Tibial nerve (tissue), 4 donors: Measurements from ENCODE around the gene USP9Y.

ENCODE experiments used
- CTCF ChIP-seq, 5 experiments: fragments of 200-600 bp in 3 of 5; fragments of 450-650 bp in 2 of 5; sonication (generic) in 3 of 5; IDR thresholded peaks; one replicate each; pipeline ENCODE4 v1.5.1; 2016 to 2019; ENCODE audit warnings: antibody characterized with exemption in 5 of 5, mild to moderate bottlenecking in 3 of 5, moderate library complexity in 2 of 5
- EP300 ChIP-seq, 2 donors: sonication (generic); formaldehyde crosslinking; IDR thresholded peaks; one replicate each; pipeline ENCODE4 v1.6.1; 2017; ENCODE audit warnings: antibody characterized with exemption in 2 of 2, mild to moderate bottlenecking in 1 of 2
- POLR2A ChIP-seq, 2 donors: fragments of 450-650 bp; IDR thresholded peaks; one replicate each; pipeline ENCODE4 v1.6.1; 2017; ENCODE audit warnings: antibody characterized with exemption in 2 of 2, mild to moderate bottlenecking in 2 of 2, moderate library complexity in 2 of 2

DNA sequence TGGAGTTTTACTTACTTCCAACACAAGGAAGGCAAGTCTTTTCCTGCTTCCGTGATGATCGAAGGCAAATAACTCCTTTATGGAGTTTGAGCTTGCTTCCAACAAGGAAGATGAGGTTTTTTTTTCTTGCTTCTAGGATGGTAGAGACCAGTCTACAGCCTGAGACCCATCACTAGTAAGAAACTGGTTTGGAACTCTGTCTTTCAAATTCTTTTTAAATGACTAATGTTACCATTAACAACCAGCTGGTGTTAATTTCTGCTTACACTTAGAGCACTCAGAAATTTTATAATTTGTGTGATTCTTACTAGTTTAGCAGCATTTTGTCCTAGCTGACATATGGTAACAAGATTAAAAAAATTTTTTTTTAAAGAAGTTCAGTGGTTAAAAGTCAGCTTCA, 19.5 kb upstream of the USP9Y start:
- TF ChIP-seq CTCF (IDR thresholded peaks at IDR 0.05) (no peak), POLR2A (IDR thresholded peaks at IDR 0.05) (no peak), EP300 (IDR thresholded peaks at IDR 0.05) (no peak)
